Measurements from ENCODE around the gene GPR84. TPM values are rescaled to one million over a fixed set of nuclear protein-coding genes. Genes with fewer than 3 reads are reported as not detected.
A peak's percentile ranks its signal among the peaks of the same experiment; 100 is the strongest.

The GPR84 gene
- total and polyA plus RNA-seq, 9 of the 15 experiments (the other 6 are each of a cell fraction or from before 2014, with no cell fraction given) = 0.07 to 0.18 (median 0.11) TPM; not detected in 5

- TF ChIP-seq, protein P1, sequence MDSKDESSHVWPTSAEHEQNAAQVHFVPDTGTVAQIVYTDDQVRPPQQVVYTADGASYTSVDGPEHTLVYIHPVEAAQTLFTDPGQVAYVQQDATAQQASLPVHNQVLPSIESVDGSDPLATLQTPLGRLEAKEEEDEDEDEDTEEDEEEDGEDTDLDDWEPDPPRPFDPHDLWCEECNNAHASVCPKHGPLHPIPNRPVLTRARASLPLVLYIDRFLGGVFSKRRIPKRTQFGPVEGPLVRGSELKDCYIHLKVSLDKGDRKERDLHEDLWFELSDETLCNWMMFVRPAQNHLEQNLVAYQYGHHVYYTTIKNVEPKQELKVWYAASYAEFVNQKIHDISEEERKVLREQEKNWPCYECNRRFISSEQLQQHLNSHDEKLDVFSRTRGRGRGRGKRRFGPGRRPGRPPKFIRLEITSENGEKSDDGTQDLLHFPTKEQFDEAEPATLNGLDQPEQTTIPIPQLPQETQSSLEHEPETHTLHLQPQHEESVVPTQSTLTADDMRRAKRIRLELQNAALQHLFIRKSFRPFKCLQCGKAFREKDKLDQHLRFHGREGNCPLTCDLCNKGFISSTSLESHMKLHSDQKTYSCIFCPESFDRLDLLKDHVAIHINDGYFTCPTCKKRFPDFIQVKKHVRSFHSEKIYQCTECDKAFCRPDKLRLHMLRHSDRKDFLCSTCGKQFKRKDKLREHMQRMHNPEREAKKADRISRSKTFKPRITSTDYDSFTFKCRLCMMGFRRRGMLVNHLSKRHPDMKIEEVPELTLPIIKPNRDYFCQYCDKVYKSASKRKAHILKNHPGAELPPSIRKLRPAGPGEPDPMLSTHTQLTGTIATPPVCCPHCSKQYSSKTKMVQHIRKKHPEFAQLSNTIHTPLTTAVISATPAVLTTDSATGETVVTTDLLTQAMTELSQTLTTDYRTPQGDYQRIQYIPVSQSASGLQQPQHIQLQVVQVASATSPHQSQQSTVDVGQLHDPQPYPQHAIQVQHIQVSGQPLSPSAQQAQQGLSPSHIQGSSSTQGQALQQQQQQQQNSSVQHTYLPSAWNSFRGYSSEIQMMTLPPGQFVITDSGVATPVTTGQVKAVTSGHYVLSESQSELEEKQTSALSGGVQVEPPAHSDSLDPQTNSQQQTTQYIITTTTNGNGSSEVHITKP (IDR thresholded peaks at IDR 0.05; ENCODE audit: partially characterized antibody) = no peak
- TF ChIP-seq EP400 (IDR thresholded peaks at IDR 0.05) (no peak; the same call in 1 of the 2 replicates), POLR2G (IDR thresholded peaks at IDR 0.05; ENCODE audit: low read depth, low read length) (peak; percentile 52), FOXK2 (conservative IDR thresholded peaks at IDR 0.05 in 1 of 2, IDR thresholded peaks at IDR 0.05 in 1 of 2; ENCODE audit: low read depth in 2 of 2) (peak; percentile 70 to 72; a peak in 3 of 4 replicates), ZNF24 (IDR thresholded peaks at IDR 0.05) (no peak), ZNF232 (CRISPR knock-in tag; IDR thresholded peaks at IDR 0.05) (no peak), ZNF584 (CRISPR knock-in tag; IDR thresholded peaks at IDR 0.05; ENCODE audit: low read depth) (no peak), FOXJ3 (CRISPR knock-in tag; IDR thresholded peaks at IDR 0.05) (no peak), ADNP (tag; IDR thresholded peaks at IDR 0.05) (no peak), MYBL2 (IDR thresholded peaks at IDR 0.05; ENCODE audit: low read depth) (no peak), MYBL2 (CRISPR knock-in tag; IDR thresholded peaks at IDR 0.05; ENCODE audit: borderline replicate concordance) (no peak), ZKSCAN1 (IDR thresholded peaks at IDR 0.05; ENCODE audit: low read depth, low read length) (no peak), NCOA1 (IDR thresholded peaks at IDR 0.05; ENCODE audit: low read depth) (peak; percentile 32; the same call in 1 of the 2 replicates), NCOA6 (IDR thresholded peaks at IDR 0.05) (no peak), MLLT1 (IDR thresholded peaks at IDR 0.05) (no peak), RHOXF2B (CRISPR knock-in tag; conservative IDR thresholded peaks at IDR 0.05) (no peak), ZNF217 (CRISPR knock-in tag; IDR thresholded peaks at IDR 0.05) (no peak), IRF9 (tag; IDR thresholded peaks at IDR 0.05) (no peak)
- TF ChIP-seq, protein P2, sequence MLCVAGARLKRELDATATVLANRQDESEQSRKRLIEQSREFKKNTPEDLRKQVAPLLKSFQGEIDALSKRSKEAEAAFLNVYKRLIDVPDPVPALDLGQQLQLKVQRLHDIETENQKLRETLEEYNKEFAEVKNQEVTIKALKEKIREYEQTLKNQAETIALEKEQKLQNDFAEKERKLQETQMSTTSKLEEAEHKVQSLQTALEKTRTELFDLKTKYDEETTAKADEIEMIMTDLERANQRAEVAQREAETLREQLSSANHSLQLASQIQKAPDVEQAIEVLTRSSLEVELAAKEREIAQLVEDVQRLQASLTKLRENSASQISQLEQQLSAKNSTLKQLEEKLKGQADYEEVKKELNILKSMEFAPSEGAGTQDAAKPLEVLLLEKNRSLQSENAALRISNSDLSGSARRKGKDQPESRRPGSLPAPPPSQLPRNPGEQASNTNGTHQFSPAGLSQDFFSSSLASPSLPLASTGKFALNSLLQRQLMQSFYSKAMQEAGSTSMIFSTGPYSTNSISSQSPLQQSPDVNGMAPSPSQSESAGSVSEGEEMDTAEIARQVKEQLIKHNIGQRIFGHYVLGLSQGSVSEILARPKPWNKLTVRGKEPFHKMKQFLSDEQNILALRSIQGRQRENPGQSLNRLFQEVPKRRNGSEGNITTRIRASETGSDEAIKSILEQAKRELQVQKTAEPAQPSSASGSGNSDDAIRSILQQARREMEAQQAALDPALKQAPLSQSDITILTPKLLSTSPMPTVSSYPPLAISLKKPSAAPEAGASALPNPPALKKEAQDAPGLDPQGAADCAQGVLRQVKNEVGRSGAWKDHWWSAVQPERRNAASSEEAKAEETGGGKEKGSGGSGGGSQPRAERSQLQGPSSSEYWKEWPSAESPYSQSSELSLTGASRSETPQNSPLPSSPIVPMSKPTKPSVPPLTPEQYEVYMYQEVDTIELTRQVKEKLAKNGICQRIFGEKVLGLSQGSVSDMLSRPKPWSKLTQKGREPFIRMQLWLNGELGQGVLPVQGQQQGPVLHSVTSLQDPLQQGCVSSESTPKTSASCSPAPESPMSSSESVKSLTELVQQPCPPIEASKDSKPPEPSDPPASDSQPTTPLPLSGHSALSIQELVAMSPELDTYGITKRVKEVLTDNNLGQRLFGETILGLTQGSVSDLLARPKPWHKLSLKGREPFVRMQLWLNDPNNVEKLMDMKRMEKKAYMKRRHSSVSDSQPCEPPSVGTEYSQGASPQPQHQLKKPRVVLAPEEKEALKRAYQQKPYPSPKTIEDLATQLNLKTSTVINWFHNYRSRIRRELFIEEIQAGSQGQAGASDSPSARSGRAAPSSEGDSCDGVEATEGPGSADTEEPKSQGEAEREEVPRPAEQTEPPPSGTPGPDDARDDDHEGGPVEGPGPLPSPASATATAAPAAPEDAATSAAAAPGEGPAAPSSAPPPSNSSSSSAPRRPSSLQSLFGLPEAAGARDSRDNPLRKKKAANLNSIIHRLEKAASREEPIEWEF (CRISPR knock-in tag; IDR thresholded peaks at IDR 0.05) = no peak
Observed at GRCh38 chr12:54352022-54352531, 12.2 kb downstream of the GPR84 start (continued).

Data from K562 (cell line).